Measurements from ENCODE around the gene HACD2.
"Not testable (repeated sequence)": the region's sequence is repeated elsewhere in the genome, so short reads cannot be mapped to it uniquely, and the experiment has no call there.

HACD2 gene

DNA sequence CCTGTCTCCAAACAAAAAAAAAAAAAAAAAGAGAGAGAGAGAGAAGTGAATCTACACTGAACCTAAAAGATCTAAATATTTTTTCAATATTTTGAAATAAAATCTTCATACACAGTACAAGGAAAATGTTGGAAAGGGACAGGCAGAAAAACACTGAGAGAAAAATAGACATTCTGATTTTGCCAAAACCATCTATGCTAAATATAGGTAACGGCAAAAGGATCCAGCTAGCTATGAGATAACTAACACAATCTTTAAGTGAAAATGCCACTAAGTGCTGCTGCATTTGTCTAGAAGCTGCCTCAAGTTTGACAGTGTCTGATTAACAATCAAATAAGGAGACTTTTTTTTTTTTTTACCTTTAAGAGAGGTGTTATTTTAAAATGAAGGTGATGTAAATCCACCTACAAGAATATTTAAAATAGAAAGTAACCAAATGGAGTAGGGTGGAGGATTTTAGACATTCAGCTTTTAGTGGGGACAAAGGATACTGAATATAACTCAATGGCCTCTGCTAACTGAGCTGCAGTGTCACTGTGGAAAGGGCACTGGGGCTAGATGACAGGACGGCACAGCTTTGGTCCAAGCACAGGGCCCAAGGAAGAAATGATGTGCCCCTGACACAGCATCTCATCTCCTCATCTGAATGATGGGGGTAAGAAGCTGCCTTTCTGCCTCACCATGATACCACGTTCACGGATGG lies 62.4 kb downstream of the HACD2 start:
- no peak for DNase-seq

DNA sequence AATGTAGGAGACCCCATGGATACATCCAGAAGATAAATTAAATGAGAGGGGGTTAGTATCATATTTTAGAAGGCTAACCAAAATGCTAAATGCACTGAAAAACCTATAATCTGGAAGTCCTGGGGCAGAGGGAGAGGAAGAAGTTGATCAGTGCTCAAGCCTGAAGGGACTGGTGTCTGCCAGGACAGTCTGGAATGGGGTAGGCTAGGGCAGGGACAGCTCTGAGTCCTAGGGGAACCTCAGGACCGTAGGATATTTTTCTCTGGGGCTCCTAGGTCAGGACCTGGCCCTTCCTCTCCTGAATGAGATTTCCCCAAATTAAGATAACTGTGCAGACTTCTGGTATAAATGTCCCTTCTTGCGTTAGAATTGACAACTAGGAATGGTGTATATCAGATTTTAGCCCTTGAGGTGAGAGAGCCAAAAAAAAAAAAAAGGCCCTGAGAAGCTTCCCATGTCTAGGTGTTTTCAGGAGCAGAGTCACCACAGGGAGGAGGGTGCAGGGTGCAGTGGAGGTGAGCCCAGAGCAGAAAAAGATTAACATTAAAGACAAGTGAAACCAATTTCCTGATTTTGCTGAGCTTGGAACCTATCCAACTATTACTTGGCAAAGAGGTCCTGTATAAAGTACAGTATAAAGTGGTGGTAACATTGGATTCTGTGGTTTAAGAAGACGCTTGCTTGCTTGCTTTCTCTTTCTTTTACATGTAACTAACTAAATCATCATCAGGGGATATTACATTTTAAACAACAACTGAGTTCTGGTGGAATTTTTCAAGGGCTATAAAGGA lies 63.5 kb downstream of the HACD2 start:
- no peak for DNase-seq

DNA sequence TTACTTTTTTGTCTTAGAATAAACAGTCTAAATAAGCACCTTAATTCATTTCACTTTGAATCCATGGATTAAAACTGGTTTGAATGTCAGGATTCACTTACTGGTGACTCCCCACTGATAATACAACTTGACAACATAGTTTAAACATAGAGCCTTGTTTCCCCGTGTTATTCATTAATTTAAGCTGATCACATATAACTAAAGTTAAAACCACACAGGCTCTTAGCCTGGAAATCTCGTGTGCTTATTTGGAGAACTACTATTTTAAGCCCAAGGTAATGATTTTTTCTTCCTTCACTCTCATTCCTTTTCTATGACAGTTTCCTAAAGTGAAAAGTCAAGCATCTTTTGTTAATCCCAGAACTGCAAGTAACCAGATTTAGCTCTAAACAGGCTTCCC lies 64.2 kb downstream of the HACD2 start:
- DNase-seq: no peak

DNA sequence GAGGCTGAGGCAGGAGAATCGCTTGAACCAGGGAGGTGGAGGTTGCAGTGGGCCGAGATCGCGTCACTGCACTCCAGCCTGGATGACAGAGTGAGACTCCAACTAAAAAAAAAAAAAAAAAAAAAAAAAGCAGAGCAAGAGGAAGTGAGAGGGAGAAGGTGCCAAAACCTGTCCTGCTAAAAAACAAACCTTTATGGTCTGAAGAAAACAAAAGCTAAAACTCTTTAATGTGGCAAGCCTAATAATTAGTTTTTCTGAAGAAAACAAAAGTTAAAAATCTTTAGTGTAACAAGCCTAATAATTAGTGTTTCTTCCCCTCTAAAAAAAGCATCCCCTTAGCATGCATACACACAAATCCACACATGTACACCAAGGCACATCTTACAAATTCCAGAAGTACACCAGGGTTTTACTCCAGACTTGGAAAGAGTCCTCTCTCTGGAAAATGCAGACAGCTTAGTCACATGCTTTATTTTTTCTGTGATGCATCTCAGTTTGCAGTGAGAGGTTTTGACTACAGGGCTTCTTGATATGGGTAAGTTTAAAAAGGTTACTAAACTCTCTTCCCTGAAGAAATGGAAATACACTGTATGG lies 65.9 kb downstream of the HACD2 start:
- DNase-seq: no peak

DNA sequence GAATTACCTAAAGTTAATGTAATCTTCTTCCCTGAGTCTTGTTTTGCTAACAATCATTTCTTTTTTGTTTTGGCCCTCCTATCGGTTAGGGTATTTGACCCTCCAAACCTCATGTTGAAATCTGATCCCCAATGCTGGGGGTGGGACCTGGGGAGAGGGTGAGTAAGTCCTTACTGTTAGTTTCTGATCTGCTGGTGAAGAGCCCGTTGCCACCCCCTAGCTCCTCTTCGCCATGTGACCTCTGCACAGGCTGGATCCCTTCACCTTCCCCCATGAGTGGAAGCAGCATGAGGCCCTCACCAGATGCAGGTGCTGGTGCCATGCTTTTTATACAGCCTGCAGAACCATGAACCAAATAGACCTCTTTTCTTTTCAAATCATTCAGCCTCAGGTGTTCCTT lies 73.1 kb downstream of the HACD2 start:
- no peak for DNase-seq

DNA sequence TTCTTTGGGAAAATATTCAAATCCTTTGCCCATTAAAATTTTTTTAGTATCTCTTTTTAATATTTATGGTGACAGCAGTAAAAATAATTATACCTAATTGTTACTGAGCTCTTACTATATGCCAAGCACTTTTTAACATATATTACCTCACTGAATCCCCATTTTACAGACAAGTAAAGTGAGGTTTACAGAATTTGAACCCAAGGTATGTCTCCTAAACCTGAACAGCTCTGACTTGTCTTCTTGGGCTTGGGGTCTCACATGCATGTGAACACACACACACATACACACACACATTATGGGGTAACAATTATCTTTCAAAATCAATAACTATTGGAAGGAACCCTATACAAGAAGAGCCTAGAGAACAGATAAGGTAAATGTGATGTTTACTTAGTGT lies 73.8 kb downstream of the HACD2 start:
- no peak for DNase-seq

DNA sequence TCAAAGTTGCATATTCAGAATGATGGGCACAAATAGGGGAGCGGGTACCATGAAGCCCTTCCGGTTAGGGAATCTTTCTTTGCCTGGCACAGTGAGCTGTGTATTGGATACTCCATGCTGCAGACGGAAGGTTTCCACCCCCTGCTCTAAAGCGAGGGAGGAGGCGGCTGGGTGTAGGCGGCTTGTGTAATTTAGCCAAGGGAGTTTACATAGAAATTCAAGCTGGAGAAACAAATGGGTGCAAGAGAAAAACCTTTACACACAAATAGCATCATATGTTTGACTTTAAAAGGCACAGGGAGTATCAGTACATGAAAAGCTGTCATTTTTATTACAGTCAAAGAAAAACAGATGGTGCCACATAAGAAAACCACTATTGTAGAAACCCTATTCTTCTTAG lies 76.7 kb downstream of the HACD2 start:
- no peak for DNase-seq

DNA sequence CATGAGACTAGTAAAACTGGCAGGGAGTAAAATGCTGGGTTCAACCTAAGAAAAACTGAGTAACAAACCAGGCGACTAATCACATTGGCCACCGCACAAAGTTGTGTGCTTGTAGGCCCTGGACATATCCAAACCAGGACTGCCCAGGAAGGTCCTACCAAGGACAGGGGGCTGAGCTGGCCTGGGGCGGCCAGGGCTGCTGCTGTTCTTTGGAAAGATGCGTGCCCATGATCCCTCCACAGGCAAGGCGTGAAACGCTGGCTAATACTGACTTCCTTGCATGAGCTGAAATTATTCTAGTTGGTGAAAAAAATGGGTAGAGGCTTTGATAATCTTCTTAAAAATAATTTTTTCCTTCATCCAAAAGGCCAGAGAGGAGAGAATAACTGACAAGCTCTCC lies 79.0 kb downstream of the HACD2 start:
- DNase-seq: no peak

DNA sequence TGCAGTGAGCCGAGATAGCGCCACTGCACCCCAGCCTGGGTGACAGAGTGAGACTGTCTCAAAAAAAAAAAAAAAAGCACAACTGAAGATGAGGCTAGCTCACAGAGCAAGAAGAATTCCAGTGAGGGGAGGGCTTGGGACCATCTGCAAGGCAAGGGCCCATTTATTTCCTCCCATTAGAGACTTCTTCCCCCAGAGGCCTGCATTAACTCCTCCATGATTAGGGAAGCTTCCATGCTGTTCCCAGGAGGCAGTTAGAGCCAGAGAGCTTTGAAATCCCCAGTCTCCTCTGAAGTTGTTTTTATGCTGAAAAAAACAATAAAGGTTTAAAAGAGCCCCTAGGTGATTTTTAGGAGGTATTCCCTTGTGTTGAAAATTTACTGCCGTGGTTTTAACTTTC lies 81.7 kb downstream of the HACD2 start:
- DNase-seq: no peak

DNA sequence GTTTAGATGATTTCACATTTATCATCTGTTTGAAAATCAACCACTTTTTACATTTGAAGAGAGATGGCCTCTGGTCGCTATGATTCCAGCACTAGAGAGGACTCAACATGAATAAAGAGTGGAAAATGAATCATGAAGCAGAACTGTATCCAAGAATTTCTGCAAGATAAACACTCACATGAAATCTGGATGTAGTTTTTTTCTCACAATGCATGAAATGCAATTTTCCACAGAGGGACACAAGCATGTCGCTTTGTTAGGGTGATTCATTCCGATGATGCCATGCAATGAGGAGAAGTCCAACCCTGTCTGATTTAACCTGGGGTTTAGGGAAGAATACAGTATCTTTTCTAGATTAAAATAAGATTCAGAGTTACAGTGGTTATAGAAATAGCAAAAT lies 85.5 kb downstream of the HACD2 start:
- no peak for DNase-seq

DNA sequence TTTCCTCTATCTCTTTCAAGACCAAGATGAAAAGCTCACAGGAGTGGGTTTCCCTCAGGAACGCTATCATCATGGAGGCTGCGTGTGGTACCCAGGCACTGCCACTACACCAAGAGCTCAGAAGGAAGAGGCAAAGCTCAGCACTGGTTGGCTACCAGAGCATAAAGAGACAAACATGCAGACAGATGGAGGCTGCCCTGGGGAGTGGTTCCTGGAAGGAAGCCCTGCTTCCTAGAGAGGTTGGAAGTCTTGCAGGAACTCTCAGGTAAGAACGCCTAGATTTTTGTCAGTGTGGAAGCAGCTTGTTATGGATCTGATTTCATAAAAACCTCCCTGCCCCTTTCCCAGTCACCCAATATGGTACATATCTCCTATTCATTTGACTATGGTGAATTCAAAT lies 86.1 kb downstream of the HACD2 start:
- no peak for DNase-seq

DNA sequence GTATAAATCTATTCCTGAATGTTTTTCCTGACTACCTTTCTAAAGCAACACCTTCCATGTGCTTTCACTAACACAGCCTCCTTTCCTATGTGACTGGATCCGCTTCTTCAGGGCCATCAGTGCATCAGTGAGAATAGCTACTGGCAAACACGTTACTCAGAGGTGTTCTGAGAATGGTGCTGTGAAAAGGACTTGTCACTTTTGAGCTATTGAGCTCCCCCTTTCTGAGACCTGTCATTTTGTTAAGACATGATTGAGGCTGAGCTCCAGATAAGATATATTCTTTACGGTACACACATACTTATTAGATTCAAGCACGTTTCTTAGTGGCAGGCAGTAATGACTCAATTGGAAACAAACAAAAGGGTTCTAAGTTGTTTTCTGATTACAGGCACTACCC lies 90.9 kb downstream of the HACD2 start:
- no peak for DNase-seq

DNA sequence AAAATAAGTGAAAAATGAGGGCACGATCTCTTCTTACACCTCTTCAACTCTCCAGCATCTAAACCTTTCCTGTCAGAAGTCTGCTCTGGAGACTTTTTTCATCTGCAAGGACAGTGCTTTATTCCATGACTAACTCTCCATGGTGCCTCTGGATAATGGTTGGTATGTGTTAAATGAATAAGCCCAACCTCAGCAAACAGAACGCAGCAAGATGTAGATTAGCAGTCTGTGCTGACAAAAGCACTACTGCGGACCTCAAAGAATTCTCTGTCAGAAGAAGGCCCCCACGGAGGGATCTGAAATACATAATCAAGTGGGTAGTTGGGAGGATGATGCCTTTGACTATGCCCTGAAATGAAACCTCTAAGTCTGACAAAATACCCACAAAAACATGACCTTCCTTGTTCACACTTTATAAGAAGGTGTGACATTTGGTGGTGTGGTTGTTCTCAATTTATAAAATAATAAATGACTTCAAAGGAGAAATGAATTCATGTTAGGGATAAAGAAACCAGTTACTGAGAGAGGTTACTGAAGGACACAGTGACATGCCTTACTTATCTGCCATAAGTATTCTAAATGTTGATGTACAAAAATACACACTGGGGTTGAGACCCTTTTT lies 92.8 kb downstream of the HACD2 start:
- DNase-seq: no peak

DNA sequence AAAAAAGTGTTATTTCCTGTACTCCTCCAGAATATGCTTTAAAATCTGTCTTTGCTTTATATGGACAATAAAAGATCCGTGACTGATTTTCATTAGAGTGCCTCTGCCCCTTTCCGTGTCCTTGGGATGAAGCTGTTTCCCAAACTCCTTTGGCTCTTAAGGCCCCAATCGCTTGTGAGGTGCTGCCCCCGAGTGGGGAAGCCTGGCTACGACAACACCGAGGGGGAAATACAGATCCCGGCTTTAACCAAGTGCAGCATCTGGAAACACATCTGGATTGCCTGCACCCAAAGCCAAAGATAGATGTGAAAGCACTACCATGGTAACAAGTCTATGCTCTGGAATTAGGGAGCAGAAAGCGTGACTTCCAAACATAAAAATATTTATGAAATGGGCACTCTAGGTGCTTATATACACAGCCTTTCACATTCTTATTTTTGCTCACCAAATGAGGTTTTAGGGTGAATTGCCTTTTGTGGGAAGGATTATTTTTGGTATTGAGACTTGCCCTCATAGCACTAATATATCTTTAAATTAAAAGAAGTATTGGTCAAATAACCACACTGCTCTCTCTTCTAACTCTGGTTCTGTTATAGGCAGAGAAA lies 95.4 kb downstream of the HACD2 start:
- peak; percentile 6 for DNase-seq

DNA sequence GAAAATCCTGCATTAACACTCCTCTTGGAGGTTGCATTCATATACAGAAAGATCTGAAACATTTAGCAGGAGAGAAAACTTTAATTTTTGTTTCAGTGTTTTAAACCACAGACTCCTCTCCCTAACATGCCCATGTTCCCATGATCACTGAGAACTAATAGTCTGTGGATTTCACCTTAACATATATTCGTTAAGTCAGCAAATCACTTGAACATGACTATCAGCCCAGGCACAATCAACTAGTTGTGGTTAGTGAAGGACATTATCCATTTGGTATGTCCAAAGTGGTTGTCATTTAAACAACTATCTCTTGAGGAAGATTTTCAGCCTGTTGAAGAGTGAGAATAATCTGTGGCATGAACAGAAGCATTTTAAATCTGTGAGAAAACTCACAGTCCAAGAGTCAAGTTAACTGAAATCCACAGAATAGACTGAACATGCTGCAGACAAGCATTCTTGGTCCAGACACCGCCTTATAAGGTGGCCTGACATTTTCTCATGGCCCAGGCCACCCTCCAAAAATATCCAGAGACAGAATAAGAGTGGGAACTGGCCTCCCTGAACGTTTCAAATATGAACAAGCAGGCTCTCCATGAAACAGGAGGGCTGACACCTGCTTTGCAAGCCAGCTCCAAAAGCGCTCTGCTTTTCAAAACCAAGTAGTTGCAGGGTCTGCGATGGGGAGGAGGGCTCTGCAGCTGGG lies 96.1 kb downstream of the HACD2 start:
- DNase-seq: no peak

DNA sequence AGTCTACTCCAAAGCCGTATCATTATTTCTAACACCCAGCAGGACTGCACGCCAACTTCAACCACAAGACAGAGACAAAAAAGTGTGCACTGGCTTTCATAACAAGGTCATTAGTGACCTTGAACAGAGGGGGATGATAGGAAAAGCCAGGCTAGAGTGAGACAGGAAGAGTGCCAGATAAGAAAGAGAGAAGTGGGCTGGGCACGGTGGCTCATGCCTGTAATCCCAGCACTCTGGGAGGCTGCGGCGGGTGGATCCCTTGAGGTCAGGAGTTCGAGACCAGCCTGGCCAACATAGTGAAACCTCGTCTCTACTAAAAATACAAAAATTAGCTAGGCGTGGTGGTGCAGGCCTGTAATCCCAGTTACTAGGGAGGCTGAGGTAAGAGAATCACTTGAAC lies 97.8 kb downstream of the HACD2 start:
- DNase-seq: not testable (repeated sequence)

DNA sequence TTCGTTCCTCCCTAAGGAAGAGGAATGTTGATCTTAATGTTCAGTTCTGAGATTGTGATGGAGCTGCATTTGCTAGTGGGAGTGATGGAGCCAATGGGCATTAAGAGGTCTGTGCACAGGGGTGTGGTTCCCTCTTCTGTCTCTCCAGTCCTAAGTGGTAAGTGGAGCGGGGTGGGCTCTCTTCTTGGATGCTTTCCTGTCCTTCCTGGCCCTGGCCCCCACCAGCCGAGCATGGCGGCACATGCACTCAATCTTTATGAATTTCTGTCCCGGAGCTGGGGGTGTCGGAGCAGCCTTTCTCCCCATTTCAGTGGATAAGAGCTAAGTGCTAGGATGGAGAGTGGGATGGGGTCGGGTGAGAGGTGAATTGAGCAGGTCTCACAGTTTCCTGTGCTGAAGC lies 98.4 kb downstream of the HACD2 start:
- DNase-seq: no peak

DNA sequence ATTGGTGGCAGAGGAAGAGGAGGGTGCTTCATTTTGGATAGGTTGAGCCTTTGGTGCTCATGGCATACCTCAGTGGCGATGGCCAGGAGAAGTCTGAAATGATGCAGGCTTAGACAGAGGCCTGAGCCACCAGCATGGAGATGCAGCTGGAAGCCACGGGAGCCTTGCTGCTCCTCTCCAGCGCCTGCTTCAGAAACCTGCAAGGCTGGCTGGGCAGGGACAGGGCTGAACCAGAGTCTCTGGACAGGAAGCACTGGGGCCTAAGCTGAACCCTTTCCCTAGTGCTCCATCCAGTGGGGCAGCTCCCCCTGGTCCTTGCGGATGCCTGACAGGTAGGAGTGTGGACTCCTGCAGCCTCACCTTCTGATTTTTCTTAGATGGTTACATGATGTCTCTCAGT lies 99.3 kb downstream of the HACD2 start:
- DNase-seq: no peak

DNA sequence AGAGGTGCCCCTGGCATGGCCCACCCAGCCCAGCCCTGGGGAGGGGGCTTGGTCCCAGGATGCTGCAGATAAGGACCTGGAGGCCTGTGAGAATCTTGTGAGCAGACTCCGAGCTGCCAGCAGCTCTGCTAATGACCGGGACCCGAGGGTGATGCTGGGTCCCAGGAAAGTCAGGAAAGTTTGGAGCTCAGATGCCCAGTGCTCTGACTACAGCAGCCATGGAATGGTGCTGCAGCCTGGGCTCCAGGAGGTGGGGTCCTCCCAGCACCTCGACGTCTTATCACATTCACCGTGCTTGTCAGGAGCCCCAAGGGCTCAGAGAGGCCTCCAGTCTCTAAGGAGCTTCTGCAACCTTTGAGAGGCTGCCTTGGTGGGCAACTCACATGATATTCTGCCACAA lies 101.7 kb downstream of the HACD2 start:
- DNase-seq: no peak

DNA sequence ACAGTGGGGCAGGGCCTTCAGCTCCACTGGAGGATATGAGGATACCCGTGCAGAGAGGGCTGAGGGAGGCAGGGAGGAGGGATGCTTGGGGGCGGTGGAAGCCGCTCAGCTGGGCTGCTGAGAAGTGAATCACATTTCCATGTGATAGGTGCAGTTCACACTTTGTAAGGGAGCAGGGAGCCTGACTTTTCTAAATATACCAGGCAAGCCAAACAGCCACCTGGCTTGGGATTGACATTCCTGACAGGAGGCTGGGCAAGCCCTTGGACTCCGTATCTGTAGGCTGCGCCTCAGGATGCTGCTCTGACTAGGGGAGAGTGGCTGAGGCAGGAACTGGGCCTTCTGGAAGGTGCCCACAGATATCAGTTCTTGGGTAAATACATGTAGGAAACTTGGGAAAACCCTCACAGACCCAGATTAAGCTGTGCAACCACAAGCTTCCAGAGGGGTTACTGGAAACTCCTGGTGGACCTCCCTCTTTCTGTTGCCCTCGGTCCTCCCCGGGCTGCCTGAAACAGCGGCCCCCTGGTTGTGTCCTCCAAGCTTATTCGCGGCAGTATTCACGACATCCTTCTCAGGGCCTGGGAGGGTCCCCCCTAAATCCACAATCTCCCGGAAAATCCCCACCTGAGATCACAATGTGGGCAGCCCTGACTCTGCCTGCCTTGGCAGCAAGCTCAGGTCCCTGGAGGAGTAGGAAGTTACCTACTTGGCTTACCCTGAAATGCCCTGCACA lies 103.0 kb downstream of the HACD2 start:
- no peak for DNase-seq

DNA sequence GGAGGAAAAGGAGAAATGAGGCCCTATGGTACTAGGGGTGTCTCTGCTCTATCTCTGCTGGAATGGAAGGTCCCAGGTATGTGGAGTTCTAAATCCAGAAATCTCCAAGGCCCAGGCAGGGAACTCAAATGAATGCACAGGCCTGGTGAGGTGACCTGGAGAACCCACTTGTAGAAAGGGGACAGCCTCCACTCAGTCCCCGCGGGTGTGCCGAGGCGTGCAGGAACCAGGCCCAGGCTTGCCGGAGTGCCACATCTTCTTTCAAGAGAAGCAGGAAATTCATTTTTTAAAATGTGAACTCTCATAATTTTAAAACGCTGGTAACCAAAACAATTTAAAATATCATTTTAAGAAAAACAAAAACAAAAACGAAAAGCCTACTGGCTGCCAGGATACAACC lies 103.8 kb downstream of the HACD2 start:
- DNase-seq: no peak

DNA sequence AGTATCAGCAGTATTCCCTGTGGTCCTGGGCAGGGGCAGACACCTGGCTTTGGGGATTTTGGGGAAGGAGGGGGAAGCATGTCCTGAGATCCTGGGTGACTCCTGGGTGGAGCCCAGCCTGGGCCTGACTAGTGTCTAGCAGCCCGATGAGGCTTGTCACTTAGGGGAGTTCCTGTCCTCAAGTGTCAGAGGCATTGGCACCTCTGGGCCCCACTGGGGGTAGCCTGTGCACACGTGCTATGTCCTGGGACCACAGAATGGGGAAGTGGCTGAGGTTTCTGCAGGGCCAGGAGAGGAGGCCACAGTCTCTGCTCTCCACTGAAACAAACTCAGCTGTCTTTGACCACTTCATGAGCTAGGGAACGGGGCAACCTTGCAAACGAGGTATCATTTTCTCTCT lies 104.4 kb downstream of the HACD2 start:
- DNase-seq: no peak

All from NCI-H748 treated with DMSO at 0.1 percent for 48 hours (cell line).